H1 (cell line): ENCODE measurements around the gene MYL5.

Experiments
- ATF3 ChIP-seq: IDR thresholded peaks from 2 replicates; pipeline ENCODE4 v1.6.1; 2011; ENCODE audit warnings: low read depth, mild to moderate bottlenecking, low read length; ENCODE audit not compliant: insufficient read depth
- CTCF ChIP-seq, 3 experiments: IDR thresholded peaks; 1 replicate in 2 of 3; 2 replicates in 1 of 3; pipeline versions ENCODE4 v1.5.1 to v1.6.1; 2011; ENCODE audit warnings: low read length in 3 of 3, mild to moderate bottlenecking in 3 of 3, inconsistent platforms in 2 of 3, low read depth in 1 of 3, moderate library complexity in 1 of 3; ENCODE audit not compliant: insufficient read depth in 1 of 3; ENCODE audit errors: control extremely low read depth in 1 of 3
- NRF1 ChIP-seq: IDR thresholded peaks from 2 replicates; pipeline ENCODE4 v1.6.1; 2011; ENCODE audit warnings: mild to moderate bottlenecking, low read depth, low read length, improper control_type of control experiment
- PHF8 ChIP-seq: fragments of 200-600 bp; sonication (generic); conservative IDR thresholded peaks from 2 replicates; pipeline ENCODE4 v1.7.1; 2012; ENCODE audit warnings: low read depth, mild to moderate bottlenecking, inconsistent platforms, low read length, moderate library complexity
- POLR2A ChIP-seq, 2 experiments: IDR thresholded peaks; 1 replicate in 1 of 2; 2 replicates in 1 of 2; pipeline ENCODE4 v1.6.1; 2011; ENCODE audit warnings: low read depth in 2 of 2, low read length in 2 of 2, mild to moderate bottlenecking in 2 of 2; ENCODE audit errors: control extremely low read depth in 1 of 2
- POLR2AphosphoS5 ChIP-seq: IDR thresholded peaks from 2 replicates; pipeline ENCODE4 v1.6.1; 2011; ENCODE audit warnings: low read depth, low read length
- SIN3A ChIP-seq, 2 experiments: IDR thresholded peaks in 1 of 2; conservative IDR thresholded peaks in 1 of 2; 2 replicates each; pipeline ENCODE4 v1.6.1; 2011 to 2012; ENCODE audit warnings: low read length in 2 of 2, improper control_type of control experiment in 1 of 2, low read depth in 1 of 2, mild to moderate bottlenecking in 1 of 2
- SUZ12 ChIP-seq: fragments of 200-600 bp; sonication (generic); IDR thresholded peaks from 2 replicates; pipeline ENCODE4 v1.6.1; 2012; ENCODE audit warnings: mild to moderate bottlenecking, inconsistent platforms, low read length, moderate library complexity, mixed read lengths

GRCh38 chr4:625631-626161 is 48.6 kb upstream of the MYL5 start:
- TF ChIP-seq NRF1 (no peak), SUZ12 (no peak), CTCF (IDR thresholded peaks at IDR 0.05; ENCODE audit: control extremely low read depth in 1 of 3, insufficient read depth in 1 of 3, low read depth in 1 of 3, low read length in 3 of 3) (no peak), POLR2A (IDR thresholded peaks at IDR 0.05; ENCODE audit: control extremely low read depth in 1 of 2, low read depth in 2 of 2, low read length in 2 of 2) (no peak), SIN3A (conservative IDR thresholded peaks at IDR 0.05 in 1 of 2, IDR thresholded peaks at IDR 0.05 in 1 of 2; ENCODE audit: low read depth in 1 of 2, low read length in 2 of 2) (no peak), ATF3 (no peak), PHF8 (no peak), POLR2AphosphoS5 (no peak)
